Erythroblast (primary cell): ENCODE measurements around the gene APLN.

Experiments used
- GATA1 ChIP-seq: IDR thresholded peaks from 2 replicates; pipeline ENCODE4 v1.6.1; 2011; ENCODE audit warnings: low read depth, mild to moderate bottlenecking, control low read depth, low read length, moderate library complexity
- POLR2A ChIP-seq: IDR thresholded peaks from 2 replicates; pipeline ENCODE4 v1.6.1; 2011; ENCODE audit warnings: mild to moderate bottlenecking, low read length

GRCh38 chrX:129652565-129653169 lies 2.1 kb downstream of the APLN start:
- TF ChIP-seq POLR2A = no peak
- no peak for TF ChIP-seq GATA1
